SK-N-SH (cell line): ENCODE measurements around the gene BTBD6. TPM values are rescaled to one million over a fixed set of nuclear protein-coding genes. Genes with fewer than 3 reads are reported as not detected.

ENCODE experiments used
- CTCF ChIA-PET: fragments of 300-600, 350-600 bp; formaldehyde crosslinking; extraction: SDS; loops from one replicate; lab custom pipeline; 2021; lab: Yijun Ruan, JAX
- POLR2A ChIA-PET: fragments of 350-600 bp; sonication (Branson Sonifier 250); formaldehyde crosslinking; extraction: SDS; loops from one replicate; lab custom pipeline; 2020; ENCODE audit warnings: antibody characterized with exemption, inconsistent platforms; lab: Yijun Ruan, JAX
- DNase-seq: peaks from one replicate; pipeline ENCODE4 v3.0.0; 2012
- H2AFZ ChIP-seq: fragments of 200-600 bp; sonication (generic); 2 replicates; pipeline ENCODE4 v1.8.1; 2016; ENCODE audit warnings: antibody characterized with exemption, mild to moderate bottlenecking, low read depth
- H3F3A ChIP-seq: fragments of 200-600 bp; sonication (generic); replicated peaks from 2 replicates; pipeline ENCODE3; 2016; ENCODE audit warnings: antibody characterized with exemption, mild to moderate bottlenecking; ENCODE audit not compliant: insufficient read depth
- H3K27ac ChIP-seq, 2 experiments: fragments of 200-500 bp in 1 of 2; fragments of 200-600 bp in 1 of 2; sonication (Bioruptor generic) in 1 of 2; sonication (generic), shearing (Covaris generic) in 1 of 2; 2 replicates each; pipeline versions ENCODE4 v1.5.1 to v1.6.1; 2014 to 2016; ENCODE audit warnings: low read depth in 2 of 2, inconsistent platforms in 1 of 2, low read length in 1 of 2, mild to moderate bottlenecking in 1 of 2, mixed read lengths in 1 of 2
- H3K27me3 ChIP-seq: fragments of 200-600 bp; sonication (generic), shearing (Covaris generic); 2 replicates; pipeline ENCODE4 v1.6.1; 2016; ENCODE audit warnings: mixed run types; ENCODE audit not compliant: insufficient read depth
- H3K36me3 ChIP-seq, 2 experiments: fragments of 200-500 bp in 1 of 2; fragments of 200-600 bp in 1 of 2; sonication (Bioruptor generic) in 1 of 2; sonication (generic) in 1 of 2; replicated peaks in 1 of 2; 2 replicates each; pipeline versions ENCODE3 to v1.5.1; 2014 to 2016; ENCODE audit warnings: low read length in 1 of 2, mild to moderate bottlenecking in 1 of 2; ENCODE audit not compliant: insufficient read depth in 2 of 2, control insufficient read depth in 1 of 2
- H3K4me1 ChIP-seq, 2 experiments: fragments of 200-500 bp in 1 of 2; fragments of 200-600 bp in 1 of 2; sonication (Bioruptor generic) in 1 of 2; sonication (generic), shearing (Covaris generic) in 1 of 2; 2 replicates each; pipeline versions ENCODE4 v1.5.1 to v1.6.1; 2014 to 2016; ENCODE audit warnings: low read depth in 1 of 2, low read length in 1 of 2, mixed run types in 1 of 2; ENCODE audit not compliant: insufficient read depth in 2 of 2, control insufficient read depth in 1 of 2
- H3K4me2 ChIP-seq: fragments of 200-600 bp; sonication (generic), shearing (Covaris generic); 2 replicates; pipeline ENCODE4 v1.6.1; 2017; ENCODE audit warnings: mixed run types
- H3K4me3 ChIP-seq, 2 experiments: fragments of 200-500 bp in 1 of 2; fragments of 200-600 bp in 1 of 2; sonication (Bioruptor generic) in 1 of 2; sonication (generic), shearing (Covaris generic) in 1 of 2; 2 replicates each; pipeline versions ENCODE4 v1.5.1 to v1.8.1; 2014 to 2016; ENCODE audit warnings: low read depth in 2 of 2, inconsistent platforms in 1 of 2, low read length in 1 of 2, mild to moderate bottlenecking in 1 of 2, mixed read lengths in 1 of 2, moderate library complexity in 1 of 2
- H3K79me2 ChIP-seq: fragments of 200-600 bp; sonication (generic); 2 replicates; pipeline ENCODE4 v1.8.1; 2017; ENCODE audit warnings: mild to moderate bottlenecking; ENCODE audit not compliant: insufficient read depth
- H3K9ac ChIP-seq: fragments of 200-600 bp; sonication (generic); 2 replicates; pipeline ENCODE4 v1.6.1; 2017; ENCODE audit warnings: mixed run types
- H3K9me2 ChIP-seq: fragments of 200-600 bp; sonication (generic); 2 replicates; pipeline ENCODE4 v1.6.1; 2017; ENCODE audit warnings: mixed run types
- H3K9me3 ChIP-seq: fragments of 200-600 bp; sonication (generic); 2 replicates; pipeline ENCODE4 v1.6.1; 2017; ENCODE audit warnings: mixed run types, mild to moderate bottlenecking, moderate library complexity
- H4K20me1 ChIP-seq: fragments of 200-600 bp; sonication (generic); 2 replicates; pipeline ENCODE4 v1.6.1; 2017; ENCODE audit warnings: mild to moderate bottlenecking, mixed run types; ENCODE audit not compliant: insufficient read depth
- ELF1 ChIP-seq: IDR thresholded peaks from 2 replicates; pipeline ENCODE4 v1.4.0; 2012
- EP300 ChIP-seq, 2 experiments: IDR thresholded peaks; 2 replicates each; pipeline versions ENCODE4 v1.4.0 to v1.6.1; 2012; ENCODE audit warnings: borderline replicate concordance in 1 of 2, low read depth in 1 of 2, low read length in 1 of 2
- EZH2phosphoT487 ChIP-seq: fragments of 200-600 bp; sonication (generic); IDR thresholded peaks from 2 replicates; pipeline ENCODE4 v1.6.1; 2017; ENCODE audit warnings: low read depth, mixed run types, mild to moderate bottlenecking, antibody characterized with exemption, moderate library complexity, borderline replicate concordance
- FOSL2 ChIP-seq: IDR thresholded peaks from 2 replicates; pipeline ENCODE4 v1.4.0; 2012; ENCODE audit warnings: low read depth, mild to moderate bottlenecking, moderate library complexity, borderline replicate concordance
- FOXM1 ChIP-seq: IDR thresholded peaks from 2 replicates; pipeline ENCODE4 v1.4.0; 2012; ENCODE audit warnings: low read depth, mild to moderate bottlenecking
- GABPA ChIP-seq: IDR thresholded peaks from 2 replicates; pipeline ENCODE4 v1.4.0; 2012; ENCODE audit warnings: low read depth, mild to moderate bottlenecking
- GATA2 ChIP-seq: sonication (generic); formaldehyde crosslinking; IDR thresholded peaks from 2 replicates; pipeline ENCODE4 v1.5.0; 2020; ENCODE audit warnings: mild to moderate bottlenecking, missing genetic modification reagents
- IRF3 ChIP-seq: fragments of 150-350 bp; IDR thresholded peaks from 2 replicates; pipeline ENCODE4 v1.6.1; 2016; ENCODE audit warnings: mild to moderate bottlenecking, low read depth, low read length
- JUND ChIP-seq: IDR thresholded peaks from 2 replicates; pipeline ENCODE4 v1.4.0; 2012
- MEF2A ChIP-seq: IDR thresholded peaks from 2 replicates; pipeline ENCODE4 v1.4.0; 2012; ENCODE audit warnings: low read depth, borderline replicate concordance
- NFIC ChIP-seq: IDR thresholded peaks from 2 replicates; pipeline ENCODE4 v1.4.0; 2012; ENCODE audit warnings: borderline replicate concordance
- NRF1 ChIP-seq: IDR thresholded peaks from 2 replicates; pipeline ENCODE4 v1.6.1; 2012; ENCODE audit warnings: low read depth, mild to moderate bottlenecking, low read length
- RXRA ChIP-seq: IDR thresholded peaks from 2 replicates; pipeline ENCODE4 v1.4.0; 2012; ENCODE audit warnings: low read depth, mild to moderate bottlenecking, borderline replicate concordance
- TAF1 ChIP-seq: IDR thresholded peaks from 2 replicates; pipeline ENCODE4 v1.6.1; 2012; ENCODE audit warnings: low read depth, mild to moderate bottlenecking, low read length, moderate library complexity, borderline replicate concordance
- TCF12 ChIP-seq: IDR thresholded peaks from 2 replicates; pipeline ENCODE4 v1.4.0; 2012
- WGBS: methylation state at CpG from one replicate; pipeline ENCODE4 v1.1.6; 2017; ENCODE audit warnings: low lambda C conversion rate; 5-methylcytosine and 5-hydroxymethylcytosine counted together
- polyA plus RNA-seq, 3 experiments: library from polyadenylated mRNA; depleted of rRNA; stranded (reverse); fragments of >200 nt; gene quantifications; 2 replicates each; pipeline ENCODE4 v1.2.3, GENCODE V29; 2012
- TF ChIP-seq, protein P1 (sequence below): IDR thresholded peaks from 2 replicates; pipeline ENCODE4 v1.4.0; 2012; ENCODE audit warnings: low read depth, borderline replicate concordance
- TF ChIP-seq, protein P2 (sequence below): IDR thresholded peaks from 2 replicates; pipeline ENCODE4 v1.4.0; 2012; ENCODE audit warnings: low read depth, borderline replicate concordance

Gene BTBD6
- polyA plus RNA-seq, 1 of the 3 experiments (the other 2 are of a cell fraction): 20.9 TPM

GRCh38 chr14:105258846-105259245 is 10.5 kb downstream of the BTBD6 start:
- TF ChIP-seq RXRA (no peak), JUND (no peak), FOSL2 (no peak), TCF12 (no peak), ELF1 (no peak), IRF3 (no peak), EZH2phosphoT487 (no peak), MEF2A (no peak), NFIC (no peak), TAF1 (no peak), NRF1 (no peak), GATA2 (CRISPR knock-in tag) (no peak), FOXM1 (no peak), GABPA (no peak), EP300 (IDR thresholded peaks at IDR 0.05; ENCODE audit: borderline replicate concordance in 1 of 2, low read depth in 1 of 2, low read length in 1 of 2) (no peak)
- TF ChIP-seq, protein P1, sequence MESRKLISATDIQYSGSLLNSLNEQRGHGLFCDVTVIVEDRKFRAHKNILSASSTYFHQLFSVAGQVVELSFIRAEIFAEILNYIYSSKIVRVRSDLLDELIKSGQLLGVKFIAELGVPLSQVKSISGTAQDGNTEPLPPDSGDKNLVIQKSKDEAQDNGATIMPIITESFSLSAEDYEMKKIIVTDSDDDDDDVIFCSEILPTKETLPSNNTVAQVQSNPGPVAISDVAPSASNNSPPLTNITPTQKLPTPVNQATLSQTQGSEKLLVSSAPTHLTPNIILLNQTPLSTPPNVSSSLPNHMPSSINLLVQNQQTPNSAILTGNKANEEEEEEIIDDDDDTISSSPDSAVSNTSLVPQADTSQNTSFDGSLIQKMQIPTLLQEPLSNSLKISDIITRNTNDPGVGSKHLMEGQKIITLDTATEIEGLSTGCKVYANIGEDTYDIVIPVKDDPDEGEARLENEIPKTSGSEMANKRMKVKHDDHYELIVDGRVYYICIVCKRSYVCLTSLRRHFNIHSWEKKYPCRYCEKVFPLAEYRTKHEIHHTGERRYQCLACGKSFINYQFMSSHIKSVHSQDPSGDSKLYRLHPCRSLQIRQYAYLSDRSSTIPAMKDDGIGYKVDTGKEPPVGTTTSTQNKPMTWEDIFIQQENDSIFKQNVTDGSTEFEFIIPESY: no peak
- TF ChIP-seq, protein P2, sequence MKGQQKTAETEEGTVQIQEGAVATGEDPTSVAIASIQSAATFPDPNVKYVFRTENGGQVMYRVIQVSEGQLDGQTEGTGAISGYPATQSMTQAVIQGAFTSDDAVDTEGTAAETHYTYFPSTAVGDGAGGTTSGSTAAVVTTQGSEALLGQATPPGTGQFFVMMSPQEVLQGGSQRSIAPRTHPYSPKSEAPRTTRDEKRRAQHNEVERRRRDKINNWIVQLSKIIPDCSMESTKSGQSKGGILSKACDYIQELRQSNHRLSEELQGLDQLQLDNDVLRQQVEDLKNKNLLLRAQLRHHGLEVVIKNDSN: no peak
- TF ChIP-seq, all 33 proteins: peak for 0
- no peaks in the 10 kb centered on the region for H3K9me2 ChIP-seq
- no peaks in the 10 kb centered on the region for H3K27me3 ChIP-seq
- no peak for DNase-seq
- peaks cover 0 to 7% of the 10 kb centered on the region in 2 experiments for H3K36me3 ChIP-seq
- H3K4me2 ChIP-seq: no peak overlapping the region
- H3K27ac ChIP-seq: no peak overlapping the region
- no peaks in the 10 kb centered on the region for H3F3A ChIP-seq
- H4K20me1 ChIP-seq: 0 out of 2 replicates have a peak, but pooled peaks cover 8% of the 10 kb centered on the region
- peaks cover 0 to 4% of the 10 kb centered on the region in 2 experiments; a peak in 1 of 4 replicates for H3K4me1 ChIP-seq
- no peak overlapping the region for H3K4me3 ChIP-seq
- H3K9ac ChIP-seq: no peak overlapping the region
- POLR2A ChIA-PET: no interaction called here
- H3K9me3 ChIP-seq: no peaks in the 10 kb centered on the region
- 88% methylated on average over 7 of the region's 7 CpGs for WGBS
- H3K79me2 ChIP-seq: peaks cover 5% of the 10 kb centered on the region; the same call in 1 of the 2 replicates
- CTCF ChIA-PET: interaction anchor here (1.0 to 1.9 kb wide), 3 partner anchors 10 to 169 kb away, joined by 3 to 7 read pairs (median 3); partner anchors contain the start of gene BTBD6
- no peak overlapping the region for H2AFZ ChIP-seq
